K562 (cell line): ENCODE measurements around the gene MRPL52. TPM values are rescaled to one million over a fixed set of nuclear protein-coding genes. Genes with fewer than 3 reads are reported as not detected.

Experiments used
- ATF7 ChIP-seq: fragments of 450-650 bp; IDR thresholded peaks from 2 replicates; pipeline ENCODE4 v1.7.1; 2014; ENCODE audit warnings: mild to moderate bottlenecking, moderate library complexity
- BHLHE40 ChIP-seq: IDR thresholded peaks from 2 replicates; pipeline ENCODE4 v1.6.1; 2011; ENCODE audit warnings: low read length, improper control_type of control experiment
- E2F8 ChIP-seq: fragments of 450-650 bp; IDR thresholded peaks from 2 replicates; pipeline ENCODE4 v1.7.1; 2018; ENCODE audit warnings: mild to moderate bottlenecking, low read depth; ENCODE audit not compliant: partially characterized antibody
- FUS ChIP-seq: fragments of 200-400 bp; formaldehyde crosslinking; optimal IDR thresholded peaks from 2 replicates; pipeline ENCODE3; 2017; ENCODE audit warnings: low read depth, low read length
- MAFK ChIP-seq: IDR thresholded peaks from 2 replicates; pipeline ENCODE4 v1.6.1; 2011; ENCODE audit warnings: low read length, improper control_type of control experiment
- MYNN ChIP-seq, 2 experiments: sonication (generic); formaldehyde crosslinking in 1 of 2; IDR thresholded peaks; 2 replicates each; pipeline versions ENCODE4 v1.5.0 to v1.6.1; 2016 to 2020; ENCODE audit warnings: antibody characterized with exemption in 1 of 2, missing genetic modification reagents in 1 of 2
- NFXL1 ChIP-seq: fragments of 450-650 bp; formaldehyde crosslinking; IDR thresholded peaks from 2 replicates; pipeline ENCODE4 v1.4.0; 2021; ENCODE audit warnings: mild to moderate bottlenecking
- PHTF2 ChIP-seq: fragments of 250-450 bp; sonication (Bioruptor Pico); IDR thresholded peaks from 2 replicates; pipeline ENCODE4 v1.5.0; 2021; ENCODE audit warnings: mild to moderate bottlenecking
- TARDBP ChIP-seq: fragments of 450-650 bp; IDR thresholded peaks from 2 replicates; pipeline ENCODE4 v1.6.1; 2016
- TEAD1 ChIP-seq, 2 experiments: fragments of 450-650 bp in 1 of 2; sonication (generic) in 1 of 2; formaldehyde crosslinking; IDR thresholded peaks; 2 replicates each; pipeline versions ENCODE4 v1.4.0 to v1.8.0; 2020 to 2022; ENCODE audit warnings: mild to moderate bottlenecking in 2 of 2, missing genetic modification reagents in 1 of 2
- ZBTB7A ChIP-seq: IDR thresholded peaks from 2 replicates; pipeline ENCODE4 v1.6.1; 2011; ENCODE audit warnings: low read depth, mild to moderate bottlenecking, low read length, moderate library complexity, borderline replicate concordance; ENCODE audit not compliant: control insufficient read depth
- ZC3H11A ChIP-seq: IDR thresholded peaks from 2 replicates; pipeline ENCODE4 v1.6.1; 2012; ENCODE audit warnings: low read depth, low read length, improper control_type of control experiment
- ZNF140 ChIP-seq: fragments of 250-450 bp; sonication (Bioruptor Pico); IDR thresholded peaks from 2 replicates; pipeline ENCODE4 v1.8.0; 2021; ENCODE audit warnings: moderate library complexity, mild to moderate bottlenecking, inconsistent platforms
- ZNF143 ChIP-seq: sonication (generic); formaldehyde crosslinking; IDR thresholded peaks from 2 replicates; pipeline ENCODE4 v1.9.0; 2022; ENCODE audit warnings: mild to moderate bottlenecking, missing genetic modification reagents
- ZNF217 ChIP-seq: sonication (generic); formaldehyde crosslinking; IDR thresholded peaks from 2 replicates; pipeline ENCODE4 v1.8.0; 2022; ENCODE audit warnings: mild to moderate bottlenecking, missing genetic modification reagents
- ZNF609 ChIP-seq: sonication (generic); formaldehyde crosslinking; IDR thresholded peaks from 2 replicates; pipeline ENCODE4 v1.8.1; 2023; ENCODE audit warnings: missing genetic modification reagents, mild to moderate bottlenecking, borderline replicate concordance
- ZNF707 ChIP-seq: fragments of 250-450 bp; sonication (Bioruptor Pico); conservative IDR thresholded peaks from 2 replicates; pipeline ENCODE4 v1.8.0; 2022; ENCODE audit warnings: inconsistent platforms, mild to moderate bottlenecking, moderate library complexity
- polyA plus RNA-seq, 8 experiments: library from polyadenylated mRNA; depleted of rRNA in 4 of 8; stranded (reverse) in 5 of 8; unstranded in 3 of 8; fragments of >200 nt; fragmentation: Nextera tagmentation in 2 of 8; fragmentation: Illumina TruSeq in 1 of 8; extraction: Ambion mirVana in 2 of 8; extraction: Trizol in 1 of 8; gene quantifications; 2 replicates each; pipeline versions ENCODE4 v1.2.1 to v1.2.3, GENCODE V29; 2011 to 2014; ENCODE audit warnings: inconsistent platforms in 1 of 8, missing spikeins in 1 of 8
- total RNA-seq, 7 experiments: library from RNA; depleted of rRNA in 6 of 7; stranded (reverse); fragments of >200 nt in 6 of 7; fragmentation: Illumina TruSeq in 2 of 7; extraction: Trizol in 2 of 7; gene quantifications; 2 replicates each; pipeline versions ENCODE4 v1.2.1 to v1.2.3, GENCODE V29; 2011 to 2021; ENCODE audit warnings: low replicate concordance in 1 of 7
- TF ChIP-seq, protein P1 (sequence below): fragments of 450-650 bp; formaldehyde crosslinking; IDR thresholded peaks from 2 replicates; pipeline ENCODE4 v1.4.0; 2020; ENCODE audit warnings: mild to moderate bottlenecking, mixed read lengths

The MRPL52 gene
- total and polyA plus RNA-seq, 9 of the 15 experiments (the other 6 are each of a cell fraction or from before 2014, with no cell fraction given): 56.5 to 213 (median 168) TPM

DNA sequence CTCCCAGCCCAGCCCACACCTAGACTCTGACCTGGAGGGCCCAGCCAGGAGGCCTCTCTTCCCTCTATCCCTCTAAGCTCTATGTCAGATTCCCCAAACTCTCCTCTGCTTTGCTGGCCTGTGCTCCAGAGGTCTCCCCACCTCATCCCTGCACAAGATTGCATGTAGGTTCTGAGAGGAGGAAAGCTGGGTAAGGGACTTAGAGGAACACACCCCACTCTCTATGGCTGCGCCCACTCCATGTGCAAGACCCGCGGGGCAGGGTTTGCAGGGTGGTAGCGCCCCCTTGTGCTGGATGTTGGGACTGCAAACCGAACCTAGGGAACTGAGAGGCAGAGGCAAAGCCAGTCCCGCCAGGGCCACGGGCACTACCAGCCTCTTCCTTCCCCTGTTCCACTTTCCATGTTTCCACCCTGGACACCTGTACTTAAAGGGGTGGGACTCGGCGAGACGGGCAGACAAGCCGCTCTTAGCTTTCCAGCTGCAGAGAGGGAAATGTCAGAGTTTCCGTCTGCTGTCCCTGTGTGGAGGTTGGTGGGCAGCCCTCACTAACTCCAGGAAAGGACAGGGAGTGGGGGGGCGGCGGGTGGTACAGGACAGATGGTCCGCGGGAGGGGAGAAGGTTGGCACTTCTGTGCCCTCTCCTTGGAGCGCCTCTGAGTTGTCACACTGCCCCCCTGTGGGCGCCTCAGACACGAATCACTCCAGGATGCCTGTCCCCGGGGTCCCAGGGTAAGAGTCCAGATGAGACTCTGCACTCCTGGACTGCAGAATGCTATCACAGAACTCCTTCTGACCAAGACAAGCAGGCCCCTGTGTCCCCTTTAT, 23.5 kb downstream of the MRPL52 start (continued):
- TF ChIP-seq E2F8: no peak
- TF ChIP-seq ZNF143: no peak
- TF ChIP-seq ZNF140: no peak
- no peak for TF ChIP-seq NFXL1 (CRISPR knock-in tag)
- TF ChIP-seq, protein P1, sequence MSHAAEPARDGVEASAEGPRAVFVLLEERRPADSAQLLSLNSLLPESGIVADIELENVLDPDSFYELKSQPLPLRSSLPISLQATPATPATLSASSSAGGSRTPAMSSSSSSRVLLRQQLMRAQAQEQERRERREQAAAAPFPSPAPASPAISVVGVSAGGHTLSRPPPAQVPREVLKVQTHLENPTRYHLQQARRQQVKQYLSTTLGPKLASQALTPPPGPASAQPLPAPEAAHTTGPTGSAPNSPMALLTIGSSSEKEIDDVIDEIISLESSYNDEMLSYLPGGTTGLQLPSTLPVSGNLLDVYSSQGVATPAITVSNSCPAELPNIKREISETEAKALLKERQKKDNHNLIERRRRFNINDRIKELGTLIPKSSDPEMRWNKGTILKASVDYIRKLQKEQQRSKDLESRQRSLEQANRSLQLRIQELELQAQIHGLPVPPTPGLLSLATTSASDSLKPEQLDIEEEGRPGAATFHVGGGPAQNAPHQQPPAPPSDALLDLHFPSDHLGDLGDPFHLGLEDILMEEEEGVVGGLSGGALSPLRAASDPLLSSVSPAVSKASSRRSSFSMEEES (CRISPR knock-in tag): no peak
- no peak for TF ChIP-seq ZNF707
- TF ChIP-seq ZNF609 (CRISPR knock-in tag): no peak
- TF ChIP-seq ZC3H11A: no peak
- no peak; the same call in 1 of the 2 replicates for TF ChIP-seq MAFK
- no peak for TF ChIP-seq PHTF2 (CRISPR knock-in tag)
- TF ChIP-seq MYNN (IDR thresholded peaks at IDR 0.05): peak; percentile 20
- TF ChIP-seq MYNN (CRISPR knock-in tag; IDR thresholded peaks at IDR 0.05): no peak
- TF ChIP-seq FUS: no peak
- TF ChIP-seq TARDBP: 0 out of 2 replicates have a peak, but pooled peaks have one; percentile 41
- peak; percentile 73 for TF ChIP-seq ATF7
- no peak for TF ChIP-seq BHLHE40
- TF ChIP-seq TEAD1 (CRISPR knock-in tag; IDR thresholded peaks at IDR 0.05): 0 out of 4 replicates have a peak, but pooled peaks of 1 of the 2 experiments have one; percentile 14
- TF ChIP-seq ZNF217 (CRISPR knock-in tag): no peak
- TF ChIP-seq ZBTB7A: peak; percentile 30; the same call in 1 of the 2 replicates
